Astrocyte (in vitro differentiated cells and primary cell): ENCODE data around the gene HNF4A. TPM values are rescaled to one million over a fixed set of nuclear protein-coding genes. Genes with fewer than 3 reads are reported as not detected.

ENCODE experiments used
- DNase-seq: peaks from one replicate; pipeline ENCODE4 v3.0.0-alpha.2; 2010; ENCODE audit warnings: low read depth
- FAIRE-seq: peaks from 2 replicates; lab custom pipeline; 2011; peaks lifted over from hg19 to GRCh38; lab: Jason Lieb, UNC
- H2AFZ ChIP-seq: 2 replicates; pipeline ENCODE4 v1.6.0; 2012; ENCODE audit warnings: low read depth, low read length, inconsistent platforms
- H3K27ac ChIP-seq: 2 replicates; pipeline ENCODE4 v1.5.1; 2011; ENCODE audit warnings: low read depth, low read length, inconsistent platforms
- H3K27me3 ChIP-seq: 2 replicates; pipeline ENCODE4 v1.6.0; 2011; ENCODE audit warnings: low read length, inconsistent platforms; ENCODE audit not compliant: insufficient read depth
- H3K36me3 ChIP-seq: 2 replicates; pipeline ENCODE4 v1.5.1; 2011; ENCODE audit warnings: low read length, inconsistent platforms; ENCODE audit not compliant: insufficient read depth
- H3K4me1 ChIP-seq: 2 replicates; pipeline ENCODE4 v1.5.1; 2011; ENCODE audit warnings: low read length, inconsistent platforms; ENCODE audit not compliant: insufficient read depth
- H3K4me2 ChIP-seq: 2 replicates; pipeline ENCODE4 v1.6.0; 2012; ENCODE audit warnings: low read length, inconsistent platforms
- H3K4me3 ChIP-seq: 2 replicates; pipeline ENCODE4 v1.5.1; 2011; ENCODE audit warnings: low read depth, mild to moderate bottlenecking, low read length, inconsistent platforms; ENCODE audit not compliant: insufficient read depth
- H3K79me2 ChIP-seq: 2 replicates; pipeline ENCODE4 v1.6.0; 2012; ENCODE audit warnings: mild to moderate bottlenecking, low read length, inconsistent platforms; ENCODE audit not compliant: insufficient read depth
- H3K9ac ChIP-seq: 2 replicates; pipeline ENCODE4 v1.6.0; 2012; ENCODE audit warnings: mild to moderate bottlenecking, low read length, inconsistent platforms
- H3K9me3 ChIP-seq: 2 replicates; pipeline ENCODE4 v1.5.1; 2012; ENCODE audit warnings: low read depth, mild to moderate bottlenecking, low read length, inconsistent platforms; ENCODE audit not compliant: insufficient read depth
- H4K20me1 ChIP-seq: 2 replicates; pipeline ENCODE4 v1.6.0; 2012; ENCODE audit warnings: low read length, inconsistent platforms; ENCODE audit not compliant: insufficient read depth
- H3K27ac Mint-ChIP-seq: one replicate; pipeline ENCODE4 v1.8.0; 2021; ENCODE audit warnings: mild to moderate bottlenecking, mixed read lengths; ENCODE audit not compliant: unreplicated experiment
- H3K27me3 Mint-ChIP-seq: one replicate; pipeline ENCODE4 v1.8.0; 2021; ENCODE audit warnings: low read depth, mixed read lengths; ENCODE audit not compliant: unreplicated experiment
- H3K36me3 Mint-ChIP-seq: one replicate; pipeline ENCODE4 v1.8.0; 2021; ENCODE audit warnings: low read depth, mixed read lengths; ENCODE audit not compliant: unreplicated experiment
- H3K4me1 Mint-ChIP-seq: one replicate; pipeline ENCODE4 v1.8.0; 2021; ENCODE audit warnings: low read depth, mixed read lengths; ENCODE audit not compliant: unreplicated experiment
- H3K4me3 Mint-ChIP-seq: one replicate; pipeline ENCODE4 v1.8.0; 2021; ENCODE audit warnings: mild to moderate bottlenecking, moderate library complexity, mixed read lengths; ENCODE audit not compliant: unreplicated experiment
- H3K9me3 Mint-ChIP-seq: one replicate; pipeline ENCODE4 v1.8.0; 2021; ENCODE audit warnings: mild to moderate bottlenecking, mixed read lengths; ENCODE audit not compliant: unreplicated experiment
- CTCF ChIP-seq: IDR thresholded peaks from 2 replicates; pipeline ENCODE4 v1.5.1; 2011; ENCODE audit warnings: low read depth, mild to moderate bottlenecking, inconsistent platforms, low read length, moderate library complexity; ENCODE audit not compliant: insufficient read depth
- EZH2 ChIP-seq: IDR thresholded peaks from 2 replicates; pipeline ENCODE4 v1.6.1; 2012; ENCODE audit warnings: mild to moderate bottlenecking, low read length, inconsistent platforms; ENCODE audit not compliant: insufficient read depth
- total RNA-seq: library from RNA; stranded (reverse); gene quantifications from 2 replicates; pipeline ENCODE4 v1.2.1, GENCODE V29; 2021

Gene HNF4A
- total RNA-seq, 1 donor from 2014 or later = not detected

DNA sequence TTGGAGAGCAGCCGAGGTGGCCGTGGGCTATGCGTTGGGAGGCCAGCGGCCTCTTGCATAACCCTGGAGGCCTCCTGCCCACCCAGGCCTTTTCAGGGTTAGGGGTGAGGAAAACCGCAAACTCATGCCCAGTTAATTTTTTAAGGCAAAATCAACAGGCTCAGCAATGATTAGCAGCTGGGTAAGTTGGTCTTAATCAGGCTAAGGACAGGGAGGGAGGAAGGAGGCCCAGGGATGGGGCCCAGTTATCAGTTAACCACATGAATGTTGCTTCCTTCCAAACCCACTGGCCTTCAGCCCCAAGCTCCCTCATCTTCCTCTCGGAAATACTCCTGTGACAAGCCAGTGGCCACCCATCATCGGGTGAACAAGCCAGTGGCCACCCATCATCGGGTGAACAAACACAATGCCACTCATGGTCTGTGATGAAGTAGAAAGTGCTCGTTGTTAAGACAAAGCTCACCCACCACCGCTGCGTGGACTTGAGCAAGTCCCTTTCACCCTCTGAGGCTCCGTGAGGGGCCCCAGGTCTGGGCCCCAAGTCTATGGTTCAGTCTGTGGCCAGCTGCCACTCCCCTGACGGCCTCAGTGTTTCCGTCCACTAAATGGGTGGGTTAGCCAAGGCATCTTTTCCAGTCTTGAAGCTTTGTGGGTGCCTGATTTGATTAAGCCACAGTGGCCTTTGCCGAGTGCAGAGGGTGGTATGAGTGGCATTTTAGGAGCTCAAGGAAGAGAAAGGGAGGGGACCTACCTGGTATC is 39.4 kb downstream of the HNF4A start:
- no peak overlapping the region for H3K4me3 Mint-ChIP-seq
- no peak overlapping the region for H3K27ac Mint-ChIP-seq
- Histone ChIP-seq H3K4me1 (no peaks in the 10 kb centered on the region), H3K27me3 (peaks cover 12% of the 10 kb centered on the region), H3K27ac (no peak overlapping the region), H3K4me2 (no peak overlapping the region), H3K4me3 (no peak overlapping the region), H3K79me2 (no peaks in the 10 kb centered on the region), H3K36me3 (no peaks in the 10 kb centered on the region), H3K9me3 (no peaks in the 10 kb centered on the region), H4K20me1 (no peaks in the 10 kb centered on the region), H2AFZ (no peak overlapping the region), H3K9ac (no peak overlapping the region)
- TF ChIP-seq CTCF (no peak), EZH2 (no peak)
- H3K4me1 Mint-ChIP-seq = no peaks in the 10 kb centered on the region
- H3K9me3 Mint-ChIP-seq = no peaks in the 10 kb centered on the region
- DNase-seq (no peak), FAIRE-seq (no peak)
- H3K36me3 Mint-ChIP-seq = no peaks in the 10 kb centered on the region
- peaks cover 62% of the 10 kb centered on the region for H3K27me3 Mint-ChIP-seq

- no peak for FAIRE-seq
These were observed 40.2 kb downstream of the HNF4A start for GRCh38 chr20:44395461-44396340.

More at GRCh38 chr20:44395461-44396340, 40.2 kb downstream of the HNF4A start:
- no peak overlapping the region for H3K27ac Mint-ChIP-seq
- H3K9me3 Mint-ChIP-seq = no peaks in the 10 kb centered on the region
- TF ChIP-seq CTCF = no peak
- TF ChIP-seq EZH2 = no peak
- Histone ChIP-seq H4K20me1 (no peaks in the 10 kb centered on the region), H2AFZ (no peak overlapping the region), H3K36me3 (no peaks in the 10 kb centered on the region), H3K9me3 (no peaks in the 10 kb centered on the region), H3K4me1 (no peaks in the 10 kb centered on the region), H3K4me2 (no peak overlapping the region), H3K27ac (no peak overlapping the region), H3K79me2 (no peaks in the 10 kb centered on the region), H3K4me3 (no peak overlapping the region), H3K9ac (no peak overlapping the region), H3K27me3 (peaks cover 11% of the 10 kb centered on the region)
- H3K36me3 Mint-ChIP-seq = no peaks in the 10 kb centered on the region
- H3K4me1 Mint-ChIP-seq = no peaks in the 10 kb centered on the region
- H3K4me3 Mint-ChIP-seq = no peak overlapping the region
- no peak for DNase-seq
- H3K27me3 Mint-ChIP-seq = peaks cover 62% of the 10 kb centered on the region
